Endothelial cell (in vitro differentiated cells): ENCODE measurements around the gene KRTAP5-9. TPM values are rescaled to one million over a fixed set of nuclear protein-coding genes. Genes with fewer than 3 reads are reported as not detected.
"Not testable (repeated sequence)": the region's sequence is repeated elsewhere in the genome, so short reads cannot be mapped to it uniquely, and the experiment has no call there.

Experiments used
- DNase-seq: peaks from one replicate; pipeline ENCODE4 v3.0.0; 2021; ENCODE audit warnings: low spot score
- H3K27ac Mint-ChIP-seq: one replicate; pipeline ENCODE4 v1.8.0; 2021; ENCODE audit warnings: mixed read lengths, inconsistent platforms; ENCODE audit not compliant: unreplicated experiment
- H3K27me3 Mint-ChIP-seq: one replicate; pipeline ENCODE4 v1.8.0; 2021; ENCODE audit warnings: mild to moderate bottlenecking, moderate library complexity, mixed read lengths, inconsistent platforms; ENCODE audit not compliant: unreplicated experiment
- H3K36me3 Mint-ChIP-seq: one replicate; pipeline ENCODE4 v1.8.0; 2021; ENCODE audit warnings: mild to moderate bottlenecking, low read depth, mixed read lengths, inconsistent platforms; ENCODE audit not compliant: unreplicated experiment
- H3K4me1 Mint-ChIP-seq: one replicate; pipeline ENCODE4 v1.8.0; 2021; ENCODE audit warnings: mild to moderate bottlenecking, mixed read lengths, inconsistent platforms; ENCODE audit not compliant: unreplicated experiment
- H3K4me3 Mint-ChIP-seq: one replicate; pipeline ENCODE4 v1.8.0; 2021; ENCODE audit warnings: mild to moderate bottlenecking, mixed read lengths, inconsistent platforms; ENCODE audit not compliant: unreplicated experiment
- H3K9me3 Mint-ChIP-seq: one replicate; pipeline ENCODE4 v1.8.0; 2021; ENCODE audit warnings: mixed read lengths, inconsistent platforms; ENCODE audit not compliant: unreplicated experiment
- total RNA-seq: library from RNA; stranded (reverse); fragmentation: NEBNext Ultra II Directional; extraction: Animal tissue kit (Norgen Biotek cat#: 25700); gene quantifications from one replicate; pipeline ENCODE4 v1.2.1, GENCODE V29; 2021; ENCODE audit not compliant: unreplicated experiment
- TF ChIP-seq, protein P1 (sequence below): fragments of 200-600 bp; sonication (generic); IDR thresholded peaks from one replicate; pipeline ENCODE4 v1.5.0; 2021; ENCODE audit warnings: antibody characterized with exemption; ENCODE audit not compliant: unreplicated experiment

Gene KRTAP5-9
- total RNA-seq, 1 donor from 2014 or later = 0.80 TPM

DNA sequence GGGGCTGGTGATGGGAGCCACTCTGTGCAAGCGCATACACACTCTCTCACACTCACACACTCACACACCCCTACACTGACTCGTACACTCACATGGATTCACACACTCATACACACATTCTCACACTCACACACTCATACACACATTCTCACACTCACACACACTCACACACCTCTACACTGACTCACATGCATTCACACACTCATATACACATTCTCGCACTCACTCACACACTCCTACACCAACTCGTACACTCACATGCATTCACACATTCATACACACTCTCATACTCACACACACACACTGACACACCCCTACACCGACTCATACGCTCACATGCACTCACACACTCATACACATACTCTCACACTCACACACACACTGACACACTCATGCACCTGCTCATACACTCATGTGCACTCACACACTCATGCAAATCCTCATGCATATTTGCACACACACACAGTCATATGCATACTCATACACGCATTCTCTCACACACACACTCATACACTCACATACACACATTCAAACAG, 29.3 kb downstream of the KRTAP5-9 start:
- H3K27me3 Mint-ChIP-seq = no peaks in the 10 kb centered on the region
- H3K27ac Mint-ChIP-seq = no peak overlapping the region
- no peak overlapping the region for H3K4me3 Mint-ChIP-seq
- H3K4me1 Mint-ChIP-seq = peaks cover 21% of the 10 kb centered on the region
- no peaks in the 10 kb centered on the region for H3K36me3 Mint-ChIP-seq
- TF ChIP-seq, protein P1, sequence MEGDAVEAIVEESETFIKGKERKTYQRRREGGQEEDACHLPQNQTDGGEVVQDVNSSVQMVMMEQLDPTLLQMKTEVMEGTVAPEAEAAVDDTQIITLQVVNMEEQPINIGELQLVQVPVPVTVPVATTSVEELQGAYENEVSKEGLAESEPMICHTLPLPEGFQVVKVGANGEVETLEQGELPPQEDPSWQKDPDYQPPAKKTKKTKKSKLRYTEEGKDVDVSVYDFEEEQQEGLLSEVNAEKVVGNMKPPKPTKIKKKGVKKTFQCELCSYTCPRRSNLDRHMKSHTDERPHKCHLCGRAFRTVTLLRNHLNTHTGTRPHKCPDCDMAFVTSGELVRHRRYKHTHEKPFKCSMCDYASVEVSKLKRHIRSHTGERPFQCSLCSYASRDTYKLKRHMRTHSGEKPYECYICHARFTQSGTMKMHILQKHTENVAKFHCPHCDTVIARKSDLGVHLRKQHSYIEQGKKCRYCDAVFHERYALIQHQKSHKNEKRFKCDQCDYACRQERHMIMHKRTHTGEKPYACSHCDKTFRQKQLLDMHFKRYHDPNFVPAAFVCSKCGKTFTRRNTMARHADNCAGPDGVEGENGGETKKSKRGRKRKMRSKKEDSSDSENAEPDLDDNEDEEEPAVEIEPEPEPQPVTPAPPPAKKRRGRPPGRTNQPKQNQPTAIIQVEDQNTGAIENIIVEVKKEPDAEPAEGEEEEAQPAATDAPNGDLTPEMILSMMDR = no peak
- DNase-seq = no peak
- H3K9me3 Mint-ChIP-seq = no peaks in the 10 kb centered on the region

DNA sequence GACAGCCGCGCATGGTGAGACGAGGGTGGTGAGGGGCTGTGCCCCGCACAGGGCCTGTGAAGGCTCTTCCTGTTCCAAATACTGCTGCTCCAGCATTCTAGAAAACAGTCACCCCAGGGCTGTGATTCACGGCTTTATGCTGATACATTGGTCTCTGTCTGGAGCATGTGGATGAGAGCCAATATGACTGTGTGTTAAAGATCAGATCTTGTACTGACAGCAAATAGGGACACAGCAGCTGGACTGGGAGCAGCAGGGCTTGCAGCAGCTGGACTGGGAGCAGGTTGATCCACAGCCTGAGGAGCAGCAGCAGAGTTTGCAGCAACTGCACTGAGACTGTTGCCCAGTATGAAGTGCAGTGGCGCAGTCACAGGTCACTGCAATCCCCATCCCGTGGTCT, 31.3 kb downstream of the KRTAP5-9 start:
- not testable (repeated sequence) for H3K4me3 Mint-ChIP-seq, H3K27me3 Mint-ChIP-seq, H3K36me3 Mint-ChIP-seq, H3K27ac Mint-ChIP-seq, DNase-seq, H3K9me3 Mint-ChIP-seq
- peaks cover 25% of the 10 kb centered on the region for H3K4me1 Mint-ChIP-seq

DNA sequence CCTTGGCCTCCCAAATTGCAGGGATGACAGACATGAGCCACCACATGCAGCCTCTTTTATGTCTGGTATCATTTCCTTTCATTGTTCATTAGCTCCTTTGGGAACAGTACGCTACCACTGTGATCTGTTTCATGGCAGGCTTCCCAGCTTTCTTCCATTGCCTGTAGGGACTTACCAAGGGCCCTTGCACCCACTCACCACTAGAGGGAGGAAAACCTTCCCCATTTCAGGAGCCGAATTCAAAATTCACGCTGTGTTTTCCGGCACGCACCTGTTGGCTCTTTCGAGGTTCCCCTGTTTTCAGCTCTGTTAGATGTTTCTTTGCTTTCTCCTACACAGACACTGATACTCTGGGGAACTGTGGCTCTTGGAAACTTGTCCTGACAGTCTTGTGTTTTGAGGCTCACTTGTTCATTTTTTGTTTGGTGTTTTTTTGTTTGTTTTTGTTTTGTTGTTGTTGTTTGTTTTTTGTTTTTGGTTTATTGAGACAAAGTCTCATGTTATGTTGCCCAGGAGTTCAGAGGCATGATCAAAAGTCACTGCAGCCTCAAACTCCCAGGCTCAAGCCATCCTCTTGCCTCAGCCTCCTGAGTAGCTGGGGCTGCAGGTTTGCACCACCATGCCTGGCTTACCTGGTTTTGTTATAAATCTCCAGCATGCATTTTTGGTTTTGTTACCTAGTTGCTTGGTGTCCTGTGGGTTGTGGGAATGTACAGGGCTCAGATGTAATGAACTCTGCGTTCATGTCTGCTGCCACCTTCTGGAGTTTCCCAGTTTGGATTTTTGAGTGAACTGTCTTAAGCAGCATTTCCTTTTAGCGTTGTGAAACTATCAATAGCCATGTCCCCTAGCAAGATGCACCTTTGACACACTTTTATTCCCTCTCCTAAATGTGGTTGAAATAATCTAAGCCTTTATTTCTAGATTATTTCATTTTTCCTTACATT, 32.1 kb downstream of the KRTAP5-9 start:
- Mint-ChIP-seq H3K27ac (peak overlapping the region; percentile 15), H3K4me3 (no peak overlapping the region), H3K27me3 (peaks cover 1% of the 10 kb centered on the region), H3K9me3 (no peaks in the 10 kb centered on the region), H3K36me3 (no peaks in the 10 kb centered on the region), H3K4me1 (peaks cover 25% of the 10 kb centered on the region)
- peak; percentile 56 for DNase-seq
- TF ChIP-seq, protein P1 = peak; percentile 83

DNA sequence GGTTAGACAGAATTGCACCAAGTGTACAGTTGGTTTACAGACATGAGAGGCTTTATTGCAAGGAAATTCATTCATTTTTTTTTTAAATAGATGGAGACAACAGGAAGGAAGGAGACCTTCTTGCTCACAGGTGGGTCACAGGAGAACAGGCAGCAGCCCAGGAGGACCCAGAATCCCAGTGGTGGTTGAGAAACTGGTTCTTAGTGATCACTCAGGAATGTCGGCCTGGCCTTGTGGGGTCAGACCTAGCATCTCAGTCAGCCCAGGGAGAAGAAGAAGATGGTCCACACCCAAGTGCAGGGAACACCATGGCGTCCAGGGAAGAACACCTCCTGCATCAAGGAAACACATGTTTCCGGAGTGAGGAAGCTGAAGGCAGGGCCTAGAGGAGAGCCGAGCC, 33.6 kb downstream of the KRTAP5-9 start:
- H3K27me3 Mint-ChIP-seq = peaks cover 1% of the 10 kb centered on the region
- H3K36me3 Mint-ChIP-seq = no peaks in the 10 kb centered on the region
- DNase-seq = no peak
- H3K4me1 Mint-ChIP-seq = peaks cover 25% of the 10 kb centered on the region
- TF ChIP-seq, protein P1 = no peak
- H3K27ac Mint-ChIP-seq = no peak overlapping the region
- no peaks in the 10 kb centered on the region for H3K9me3 Mint-ChIP-seq
- no peak overlapping the region for H3K4me3 Mint-ChIP-seq

DNA sequence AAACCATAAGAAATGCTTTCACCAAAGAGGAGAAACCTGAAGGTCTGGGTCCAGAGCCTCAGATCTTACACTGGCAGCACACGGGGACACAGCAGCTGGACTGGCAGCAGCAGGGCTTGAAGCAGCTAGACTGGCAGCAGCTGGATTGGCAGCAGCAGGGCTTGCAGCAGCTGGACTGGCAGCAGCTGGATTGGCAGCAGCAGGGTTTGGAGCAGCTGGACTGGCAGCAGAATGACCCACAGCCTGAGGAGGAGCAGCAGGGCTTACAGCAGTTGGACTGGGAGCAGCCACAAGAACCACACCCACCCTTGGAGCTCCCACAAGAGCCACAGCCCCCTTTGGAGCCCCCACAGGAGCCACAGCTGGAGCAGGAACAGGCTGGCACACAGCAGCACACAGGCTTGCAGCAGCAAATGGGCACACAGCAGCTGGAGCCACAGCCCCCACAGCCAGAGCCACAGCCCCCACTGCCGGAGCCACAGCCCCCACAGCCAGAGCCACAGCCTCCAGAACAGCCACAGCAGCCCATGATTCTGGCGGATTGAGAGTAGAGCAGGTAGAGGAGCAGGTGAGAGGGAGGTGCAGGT, 34.2 kb downstream of the KRTAP5-9 start, which contains the start of gene KRTAP5-11:
Gene KRTAP5-11, minus strand, starts transcription at position 567 of the 587 bp plus-strand sequence. Its CDS starts 38 bp downstream, at position 529.
- TF ChIP-seq, protein P1 = no peak
- peaks cover 25% of the 10 kb centered on the region for H3K4me1 Mint-ChIP-seq
- H3K27me3 Mint-ChIP-seq = peaks cover 1% of the 10 kb centered on the region
- no peaks in the 10 kb centered on the region for H3K9me3 Mint-ChIP-seq
- no peak within 1 kb of the TSS for H3K27ac Mint-ChIP-seq
- no peak for DNase-seq
- no peaks in the 10 kb centered on the region for H3K36me3 Mint-ChIP-seq
- H3K4me3 Mint-ChIP-seq = no peak within 1 kb of the TSS

DNA sequence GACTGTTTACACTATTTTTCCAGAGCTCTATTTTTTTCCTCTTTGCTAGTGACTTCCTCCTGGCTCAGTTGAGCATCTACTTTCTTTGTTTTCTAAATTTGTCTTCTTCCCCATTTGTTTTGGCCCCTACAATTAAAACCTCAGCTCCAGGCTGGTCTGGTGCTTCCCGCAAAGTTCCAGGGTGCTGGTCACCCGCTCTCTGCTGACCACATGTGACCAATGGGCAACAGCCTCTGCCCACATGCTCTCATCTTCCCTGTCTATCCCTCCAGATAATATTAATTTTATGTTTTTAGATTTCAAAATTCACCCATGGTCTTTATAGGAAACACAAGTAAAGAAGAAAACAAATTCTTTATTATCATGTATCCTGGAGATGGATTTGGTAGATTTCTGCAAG, 34.7 kb downstream of the KRTAP5-9 start:
- DNase-seq, H3K4me3 Mint-ChIP-seq, H3K9me3 Mint-ChIP-seq, H3K27me3 Mint-ChIP-seq, H3K36me3 Mint-ChIP-seq, H3K27ac Mint-ChIP-seq: not testable (repeated sequence)
- H3K4me1 Mint-ChIP-seq = peaks cover 25% of the 10 kb centered on the region

DNA sequence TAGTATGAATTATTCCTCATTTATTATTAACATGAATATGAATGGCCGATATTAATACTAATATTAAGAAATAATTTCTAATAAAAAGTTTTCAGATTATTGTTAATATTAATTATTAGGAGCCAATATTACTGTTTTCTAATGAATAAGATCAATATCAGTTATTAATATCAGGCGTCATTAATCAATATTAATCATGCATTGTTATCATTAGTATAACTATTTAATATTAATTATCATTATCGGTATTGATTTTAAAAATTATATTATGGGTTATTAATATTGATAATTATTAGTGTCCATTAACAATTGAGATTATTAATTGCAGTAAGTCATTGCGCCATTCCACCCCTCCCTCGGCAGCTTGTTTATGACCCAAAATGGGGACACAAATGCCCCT, 37.5 kb downstream of the KRTAP5-9 start:
- peaks cover 14% of the 10 kb centered on the region for H3K4me1 Mint-ChIP-seq
- not testable (repeated sequence) for H3K27me3 Mint-ChIP-seq, DNase-seq, H3K9me3 Mint-ChIP-seq, H3K4me3 Mint-ChIP-seq, H3K27ac Mint-ChIP-seq, H3K36me3 Mint-ChIP-seq

DNA sequence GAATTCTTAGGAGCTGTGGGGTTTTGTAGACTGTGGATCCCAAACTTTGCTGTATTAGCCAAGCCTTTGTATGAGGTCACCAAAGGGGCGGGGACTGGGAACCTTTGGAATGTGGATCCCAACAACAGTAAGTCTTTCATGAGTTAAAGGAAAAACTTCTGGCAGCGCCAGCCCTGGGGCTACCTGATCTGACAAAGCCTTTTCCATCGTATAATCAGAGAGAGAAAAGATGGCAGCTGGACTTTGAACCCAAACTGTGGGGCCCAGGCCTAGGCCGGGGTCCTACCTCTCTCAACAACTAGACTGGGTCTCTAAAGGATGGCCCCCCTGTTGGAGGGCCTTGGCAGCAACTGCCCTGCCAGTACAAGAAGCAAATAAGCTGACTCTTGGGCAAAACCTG, 40.1 kb downstream of the KRTAP5-9 start:
- H3K27me3 Mint-ChIP-seq, H3K36me3 Mint-ChIP-seq, H3K9me3 Mint-ChIP-seq, H3K4me3 Mint-ChIP-seq, DNase-seq, H3K4me1 Mint-ChIP-seq, H3K27ac Mint-ChIP-seq: not testable (repeated sequence)
